Mucosa of descending colon (tissue), 3 donors: Measurements from ENCODE around the gene MYLK2. TPM values are rescaled to one million over a fixed set of nuclear protein-coding genes. Genes with fewer than 3 reads are reported as not detected.

ENCODE experiments used
- ATAC-seq: fragments of 200-7000 bp; cut with Tn5 transposase; one replicate; pipeline ENCODE4 v1.9.1; 2020; ENCODE audit warnings: mild to moderate bottlenecking, moderate library complexity
- DNase-seq, 3 donors: peaks; one replicate each; pipeline ENCODE4 v3.0.0-alpha.2; 2020
- H3K36me3 ChIP-seq: fragments of 200-600 bp; one replicate; pipeline ENCODE4 v1.8.0; 2021; ENCODE audit warnings: low read depth, mild to moderate bottlenecking
- H3K4me1 ChIP-seq: fragments of 200-600 bp; one replicate; pipeline ENCODE4 v1.8.0; 2021; ENCODE audit warnings: low read depth, mild to moderate bottlenecking
- H3K4me3 ChIP-seq: fragments of 200-600 bp; one replicate; pipeline ENCODE4 v1.8.0; 2021; ENCODE audit warnings: mild to moderate bottlenecking
- H3K9me3 ChIP-seq: fragments of 200-600 bp; one replicate; pipeline ENCODE4 v1.8.0; 2021; ENCODE audit warnings: mild to moderate bottlenecking
- intact Hi-C, 2 donors: fragments of 100-400 bp; cut with DNase I in 1 of 2; cut with micrococcal nuclease in 1 of 2; formaldehyde crosslinking; loops; one replicate each; pipeline versions ENCODE4 v1.11.0 to v1.11.1; 2022; cut with DNase I, micrococcal nuclease
- total RNA-seq, 3 donors: library from RNA; stranded (reverse); fragmentation: NEBNext Ultra II Directional in 2 of 3; extraction: Animal tissue kit (Norgen Biotek cat#: 25700) in 2 of 3; gene quantifications; one replicate each; pipeline versions ENCODE4 v1.2.1 to v1.2.4, GENCODE V29; 2021 to 2023
- TF ChIP-seq, protein P1 (sequence below): fragments of 200-600 bp; IDR thresholded peaks from one replicate; pipeline ENCODE4 v1.8.0; 2022; ENCODE audit warnings: antibody characterized with exemption, mild to moderate bottlenecking
- donor health status: DM: no; HTN: no; CAD: no; lungs with moderate emphysema.
- donor health status: DM: no; HTN: no; CAD: no.
- donor health status: DM: no; HTN: yes; CAD: no.

Gene MYLK2
- total RNA-seq, 3 donors from 2014 or later, result 0.09 to 0.31 TPM; not detected in 1

DNA sequence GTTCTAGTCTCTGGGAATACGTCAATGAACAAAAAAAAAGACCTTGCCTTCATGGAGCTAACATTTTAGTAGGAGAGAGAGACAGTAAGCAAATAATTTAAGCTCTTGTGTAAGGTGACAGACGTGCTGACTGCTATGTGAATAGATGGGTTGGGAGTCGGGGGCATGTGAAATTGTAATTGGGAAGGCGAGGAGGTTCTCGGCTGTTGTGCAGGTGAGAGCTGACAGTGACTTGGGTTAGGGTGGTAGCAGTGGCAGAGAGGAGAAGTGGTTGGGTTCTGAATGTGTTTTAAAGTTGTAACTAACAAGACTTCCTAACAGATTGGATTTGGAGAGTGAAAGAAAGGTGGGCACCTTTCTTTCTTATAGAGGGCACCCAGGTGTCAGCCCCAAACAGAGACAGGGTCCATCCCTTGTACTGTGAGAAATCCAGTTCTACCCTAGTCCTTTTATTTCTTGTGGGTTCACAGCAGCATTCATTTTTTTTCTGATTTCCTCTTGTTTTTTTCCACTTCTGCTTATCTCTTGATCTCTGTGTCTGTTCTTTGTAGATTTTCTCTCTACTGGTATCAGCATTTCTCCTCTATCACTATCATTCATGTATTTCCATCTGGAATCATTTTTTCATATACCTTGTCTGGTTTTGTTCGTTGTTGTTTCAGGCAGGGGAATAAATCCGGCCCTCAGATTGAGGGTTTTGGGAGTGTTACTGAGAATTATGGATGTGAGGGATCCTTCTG is 15.4 kb upstream of the MYLK2 start:
- Histone ChIP-seq H3K4me3 (no peak overlapping the region), H3K4me1 (no peaks in the 10 kb centered on the region), H3K36me3 (no peaks in the 10 kb centered on the region), H3K9me3 (no peaks in the 10 kb centered on the region)
- TF ChIP-seq, protein P1, sequence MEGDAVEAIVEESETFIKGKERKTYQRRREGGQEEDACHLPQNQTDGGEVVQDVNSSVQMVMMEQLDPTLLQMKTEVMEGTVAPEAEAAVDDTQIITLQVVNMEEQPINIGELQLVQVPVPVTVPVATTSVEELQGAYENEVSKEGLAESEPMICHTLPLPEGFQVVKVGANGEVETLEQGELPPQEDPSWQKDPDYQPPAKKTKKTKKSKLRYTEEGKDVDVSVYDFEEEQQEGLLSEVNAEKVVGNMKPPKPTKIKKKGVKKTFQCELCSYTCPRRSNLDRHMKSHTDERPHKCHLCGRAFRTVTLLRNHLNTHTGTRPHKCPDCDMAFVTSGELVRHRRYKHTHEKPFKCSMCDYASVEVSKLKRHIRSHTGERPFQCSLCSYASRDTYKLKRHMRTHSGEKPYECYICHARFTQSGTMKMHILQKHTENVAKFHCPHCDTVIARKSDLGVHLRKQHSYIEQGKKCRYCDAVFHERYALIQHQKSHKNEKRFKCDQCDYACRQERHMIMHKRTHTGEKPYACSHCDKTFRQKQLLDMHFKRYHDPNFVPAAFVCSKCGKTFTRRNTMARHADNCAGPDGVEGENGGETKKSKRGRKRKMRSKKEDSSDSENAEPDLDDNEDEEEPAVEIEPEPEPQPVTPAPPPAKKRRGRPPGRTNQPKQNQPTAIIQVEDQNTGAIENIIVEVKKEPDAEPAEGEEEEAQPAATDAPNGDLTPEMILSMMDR, result no peak
- intact Hi-C loops, result no loop called here
- DNase-seq (no peak), ATAC-seq (no peak)

DNA sequence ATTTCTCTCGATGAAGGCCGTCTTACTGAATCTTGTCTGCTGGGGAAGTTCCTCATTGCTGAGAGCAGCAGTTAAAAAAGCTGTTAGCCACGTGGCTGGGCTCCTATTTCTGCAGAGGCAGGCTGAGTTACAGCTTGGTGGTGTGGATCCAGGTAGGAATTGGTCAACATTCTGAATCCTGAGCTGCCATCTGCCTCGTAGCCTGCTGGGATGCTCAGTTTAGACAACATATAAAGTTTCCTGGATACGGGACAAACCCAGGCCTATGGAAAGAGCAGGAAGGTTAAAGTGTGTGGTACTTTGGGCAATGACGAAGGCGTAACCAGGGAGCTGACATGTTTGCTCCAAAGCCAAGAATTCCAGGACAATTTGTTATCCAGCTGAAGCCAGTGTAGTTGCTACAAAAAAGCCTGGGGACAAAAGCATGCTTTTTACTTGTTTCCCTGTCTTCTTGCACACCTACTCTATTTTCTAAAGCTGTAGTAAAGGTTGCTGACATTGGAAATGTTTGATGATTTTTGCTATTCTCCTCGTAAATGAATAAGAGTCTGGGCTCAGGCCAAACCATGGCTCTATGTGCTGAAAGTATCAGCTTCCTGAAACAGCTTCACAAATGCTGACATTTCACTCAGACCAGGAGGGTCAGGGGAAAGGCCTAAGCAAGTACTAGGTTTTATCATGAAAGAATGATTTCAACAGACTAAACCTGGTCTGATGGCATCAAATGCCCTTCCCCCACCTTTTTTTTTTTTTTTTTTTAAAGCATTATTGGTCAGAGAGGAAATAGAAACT is 12.4 kb upstream of the MYLK2 start:
- no peak for DNase-seq
- TF ChIP-seq, protein P1, result no peak
- no peaks in the 10 kb centered on the region for H3K9me3 ChIP-seq
- H3K4me3 ChIP-seq, result no peak overlapping the region
- intact Hi-C loops, result no loop called here
- H3K36me3 ChIP-seq, result no peaks in the 10 kb centered on the region
- ATAC-seq, result no peak
- H3K4me1 ChIP-seq, result no peaks in the 10 kb centered on the region

DNA sequence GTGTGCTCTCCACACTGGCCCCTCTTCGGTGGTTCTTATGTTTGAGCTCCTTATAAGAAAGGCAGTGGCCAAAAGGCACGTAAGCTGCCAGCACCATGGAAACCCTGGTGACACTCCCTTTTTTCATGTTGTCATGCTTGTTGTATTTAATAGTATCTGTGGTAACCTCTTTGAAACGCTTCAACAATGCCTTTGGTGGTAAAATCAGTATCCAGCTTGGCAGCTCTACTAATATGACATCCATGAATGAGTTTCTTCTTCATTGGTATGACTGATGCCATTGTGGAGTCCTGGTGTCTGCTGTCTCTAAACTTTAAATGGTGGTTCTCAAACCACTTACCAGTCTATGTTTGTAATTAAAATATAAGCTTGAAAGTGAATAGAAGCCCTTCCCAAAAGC is 10.7 kb upstream of the MYLK2 start:
- DNase-seq (no peak), ATAC-seq (no peak)
- intact Hi-C loops, result no loop called here
- Histone ChIP-seq H3K36me3 (no peaks in the 10 kb centered on the region), H3K4me1 (no peaks in the 10 kb centered on the region), H3K9me3 (no peaks in the 10 kb centered on the region), H3K4me3 (no peak overlapping the region)
- TF ChIP-seq, protein P1, result no peak

DNA sequence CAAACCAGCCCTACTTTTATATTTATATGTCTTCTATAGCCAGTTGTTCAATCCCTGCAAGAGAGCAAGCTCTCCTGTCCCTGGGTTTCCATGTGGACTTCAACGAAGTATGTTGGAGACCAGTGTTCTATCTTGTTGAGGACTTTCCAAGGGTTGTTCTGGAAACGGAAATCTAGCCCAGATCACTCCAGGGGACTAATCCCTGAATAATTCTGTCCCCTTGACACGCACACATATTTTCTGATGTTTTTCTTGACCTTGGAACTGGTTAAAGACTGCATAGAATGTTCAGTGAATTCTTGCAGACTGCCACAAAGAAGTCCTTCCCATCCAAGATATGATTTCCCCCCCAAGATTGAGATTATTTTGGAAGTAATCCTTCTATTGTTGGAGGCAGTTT is 9.5 kb upstream of the MYLK2 start:
- Histone ChIP-seq H3K4me1 (no peaks in the 10 kb centered on the region), H3K36me3 (no peaks in the 10 kb centered on the region), H3K9me3 (no peaks in the 10 kb centered on the region), H3K4me3 (no peak overlapping the region)
- DNase-seq (no peak), ATAC-seq (no peak)
- intact Hi-C loops, result no loop called here
- TF ChIP-seq, protein P1, result no peak

DNA sequence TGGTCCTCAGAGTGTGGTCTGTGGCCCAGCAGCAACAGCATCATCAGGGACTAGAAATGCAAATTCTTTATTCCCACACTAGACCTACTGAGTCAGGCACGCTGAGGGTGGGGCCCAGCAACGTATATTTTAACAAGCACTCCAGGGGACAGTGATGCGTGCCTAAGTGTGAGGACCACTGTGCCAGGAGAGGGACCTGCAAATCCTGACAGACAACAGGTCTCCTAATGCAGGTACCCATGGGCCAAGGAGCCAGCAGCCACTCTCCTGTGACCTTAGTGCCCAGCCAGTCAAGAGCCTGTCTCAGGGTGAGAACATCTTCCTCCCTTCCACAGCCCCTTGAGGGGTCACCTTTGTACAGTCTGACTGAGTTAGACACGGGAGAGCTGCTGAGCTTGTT is 8.0 kb upstream of the MYLK2 start:
- Histone ChIP-seq H3K9me3 (no peaks in the 10 kb centered on the region), H3K4me3 (no peak overlapping the region), H3K4me1 (peaks cover 5% of the 10 kb centered on the region), H3K36me3 (no peaks in the 10 kb centered on the region)
- no peak for ATAC-seq
- TF ChIP-seq, protein P1, result no peak
- no peak for DNase-seq
- intact Hi-C loops, result no loop called here
